GM12892 (cell line): Measurements from ENCODE around the gene LAMB3.
A peak's percentile ranks its signal among the peaks of the same experiment; 100 is the strongest.

Experiments used
- DNase-seq: peaks from one replicate; pipeline ENCODE4 v3.0.0; 2011; ENCODE audit not compliant: insufficient read length
- FAIRE-seq: peaks from 2 replicates; lab custom pipeline; 2011; peaks lifted over from hg19 to GRCh38; lab: Jason Lieb, UNC
- POLR2A ChIP-seq: IDR thresholded peaks from 2 replicates; pipeline ENCODE4 v1.6.1; 2011; ENCODE audit warnings: low read depth, low read length, control low read depth
- POLR2AphosphoS5 ChIP-seq: IDR thresholded peaks from 2 replicates; pipeline ENCODE4 v1.6.1; 2011; ENCODE audit warnings: low read depth, low read length, control low read depth
- TAF1 ChIP-seq: IDR thresholded peaks from 2 replicates; pipeline ENCODE4 v1.6.1; 2011; ENCODE audit warnings: low read depth, mild to moderate bottlenecking, control low read depth, low read length, borderline replicate concordance

LAMB3 gene

GRCh38 chr1:209628618-209629299 lies 23.5 kb downstream of the LAMB3 start:
- TF ChIP-seq TAF1 (no peak), POLR2AphosphoS5 (no peak), POLR2A (no peak)
- DNase-seq (no peak), FAIRE-seq (no peak)

GRCh38 chr1:209627732-209628196 lies 24.5 kb downstream of the LAMB3 start:
- DNase-seq: peak; percentile 82
- FAIRE-seq: peak; percentile 91
- no peak for TF ChIP-seq POLR2A
- no peak for TF ChIP-seq POLR2AphosphoS5
- no peak for TF ChIP-seq TAF1

GRCh38 chr1:209627027-209627731 lies 25.0 kb downstream of the LAMB3 start:
- DNase-seq: no peak
- TF ChIP-seq TAF1 (no peak), POLR2A (no peak), POLR2AphosphoS5 (no peak)
- no peak for FAIRE-seq

GRCh38 chr1:209626346-209627026 lies 25.7 kb downstream of the LAMB3 start:
- TF ChIP-seq POLR2A: no peak
- FAIRE-seq: no peak
- no peak for DNase-seq

GRCh38 chr1:209625791-209626285 lies 26.4 kb downstream of the LAMB3 start:
- TF ChIP-seq POLR2AphosphoS5 (no peak), POLR2A (no peak), TAF1 (no peak)
- no peak for FAIRE-seq
- no peak for DNase-seq

GRCh38 chr1:209624558-209625549 lies 27.4 kb downstream of the LAMB3 start:
- no peak for FAIRE-seq
- TF ChIP-seq POLR2A (no peak), TAF1 (no peak), POLR2AphosphoS5 (no peak)
- no peak for DNase-seq

- DNase-seq (no peak), FAIRE-seq (no peak)
- TF ChIP-seq POLR2A (no peak), POLR2AphosphoS5 (no peak), TAF1 (no peak)
Measured at GRCh38 chr1:209622841-209623829, 29.1 kb downstream of the LAMB3 start.

- no peak for TF ChIP-seq POLR2AphosphoS5
- no peak for TF ChIP-seq POLR2A
- TF ChIP-seq TAF1: no peak
- DNase-seq (no peak), FAIRE-seq (no peak)
Measured at GRCh38 chr1:209621741-209622655, 30.2 kb downstream of the LAMB3 start.

GRCh38 chr1:209621286-209621685 lies 30.9 kb downstream of the LAMB3 start:
- FAIRE-seq: no peak
- TF ChIP-seq TAF1 (no peak), POLR2AphosphoS5 (no peak), POLR2A (no peak)
- no peak for DNase-seq
